Keratinocyte (primary cell): ENCODE results near the gene KLF1. TPM values are rescaled to one million over a fixed set of nuclear protein-coding genes. Genes with fewer than 3 reads are reported as not detected.

ENCODE experiments used
- DNase-seq: peaks from one replicate; pipeline ENCODE4 v3.0.0-alpha.2; 2011; ENCODE audit warnings: low read depth, missing footprints, low spot score
- FAIRE-seq: peaks from 2 replicates; lab custom pipeline; 2011; peaks lifted over from hg19 to GRCh38; lab: Jason Lieb, UNC
- H2AFZ ChIP-seq: 2 replicates; pipeline ENCODE4 v1.6.0; 2012; ENCODE audit warnings: low read length, control low read depth, inconsistent platforms; ENCODE audit not compliant: control insufficient read depth
- H3K27ac ChIP-seq: 2 replicates; pipeline ENCODE4 v1.5.1; 2011; ENCODE audit warnings: low read length; ENCODE audit not compliant: control insufficient read depth, insufficient read depth
- H3K27me3 ChIP-seq: 3 replicates; pipeline ENCODE4 v1.6.0; 2011; ENCODE audit warnings: low read length; ENCODE audit not compliant: control insufficient read depth, insufficient read depth; ENCODE audit errors: extremely low read depth
- H3K36me3 ChIP-seq, 2 experiments: 2 replicates in 1 of 2; 3 replicates in 1 of 2; pipeline ENCODE4 v1.5.1; 2011; ENCODE audit warnings: low read length in 2 of 2, mild to moderate bottlenecking in 1 of 2; ENCODE audit not compliant: control insufficient read depth in 2 of 2, insufficient read depth in 2 of 2; ENCODE audit errors: extremely low read depth in 1 of 2
- H3K4me1 ChIP-seq: 3 replicates; pipeline ENCODE4 v1.5.1; 2011; ENCODE audit warnings: low read length; ENCODE audit not compliant: control insufficient read depth, insufficient read depth; ENCODE audit errors: extremely low read depth
- H3K4me2 ChIP-seq: 3 replicates; pipeline ENCODE4 v1.6.0; 2011; ENCODE audit warnings: low read depth, low read length; ENCODE audit not compliant: control insufficient read depth, insufficient read depth; ENCODE audit errors: extremely low read depth
- H3K4me3 ChIP-seq, 3 experiments: fragments of 200-600 bp in 1 of 3; sonication (generic) in 1 of 3; 2 replicates in 2 of 3; 3 replicates in 1 of 3; pipeline ENCODE4 v1.5.1; 2011 to 2016; ENCODE audit warnings: low read length in 3 of 3, mild to moderate bottlenecking in 3 of 3, control low read depth in 2 of 3, inconsistent platforms in 1 of 3, low read depth in 1 of 3, mixed read lengths in 1 of 3, mixed run types in 1 of 3, moderate library complexity in 1 of 3; ENCODE audit not compliant: control insufficient read depth in 2 of 3, insufficient read depth in 2 of 3; ENCODE audit errors: extremely low read depth in 1 of 3
- H3K79me2 ChIP-seq: 2 replicates; pipeline ENCODE4 v1.6.0; 2012; ENCODE audit warnings: low read length; ENCODE audit not compliant: control insufficient read depth, insufficient read depth
- H3K9ac ChIP-seq: 3 replicates; pipeline ENCODE4 v1.6.0; 2011; ENCODE audit warnings: low read length; ENCODE audit not compliant: control insufficient read depth, insufficient read depth; ENCODE audit errors: extremely low read depth
- H3K9me1 ChIP-seq: 3 replicates; pipeline ENCODE4 v1.6.0; 2011; ENCODE audit warnings: low read length; ENCODE audit not compliant: control insufficient read depth, insufficient read depth; ENCODE audit errors: extremely low read depth
- H3K9me3 ChIP-seq: 2 replicates; pipeline ENCODE4 v1.5.1; 2012; ENCODE audit warnings: low read depth, low read length; ENCODE audit not compliant: control insufficient read depth
- H4K20me1 ChIP-seq: 3 replicates; pipeline ENCODE4 v1.6.0; 2011; ENCODE audit warnings: low read length; ENCODE audit not compliant: control insufficient read depth, insufficient read depth; ENCODE audit errors: extremely low read depth
- EZH2 ChIP-seq: IDR thresholded peaks from one replicate; pipeline ENCODE4 v1.6.1; 2012; ENCODE audit warnings: inconsistent platforms, mild to moderate bottlenecking, low read length, moderate library complexity
- dilution Hi-C: fragments of 300-500 bp; cut with MboI; formaldehyde crosslinking; loops from one replicate; pipeline ENCODE4 v1.7.0; 2020; ENCODE audit warnings: low sequenced_read_pairs; ENCODE audit not compliant: extremely low pct_ligation_motif_present
- polyA plus RNA-seq, 5 experiments: library from polyadenylated mRNA; depleted of rRNA in 3 of 5; stranded (reverse) in 3 of 5; stranded (forward) in 1 of 5; unstranded in 1 of 5; fragments of >200 nt; gene quantifications; 1 replicate in 1 of 5; 2 replicates in 3 of 5; 3 replicates in 1 of 5; pipeline versions ENCODE4 v1.2.1 to v1.2.3, GENCODE V29; 2011 to 2012; ENCODE audit warnings: missing spikeins in 2 of 5, low read depth in 1 of 5, low replicate concordance in 1 of 5
- TF ChIP-seq, protein P1 (sequence below), 3 experiments: IDR thresholded peaks in 1 of 3; conservative IDR thresholded peaks in 1 of 3; optimal IDR thresholded peaks in 1 of 3; 2 replicates in 2 of 3; 3 replicates in 1 of 3; pipeline versions ENCODE3 to v1.5.1; 2011; ENCODE audit warnings: low read length in 3 of 3, mild to moderate bottlenecking in 3 of 3, moderate library complexity in 2 of 3, control low read depth in 1 of 3, inconsistent platforms in 1 of 3; ENCODE audit not compliant: insufficient read depth in 2 of 3; ENCODE audit errors: extremely low read depth in 1 of 3

KLF1 gene
- polyA plus RNA-seq, 1 donor (not counting 4 experiments of a cell fraction or from before 2014, with no cell fraction given): not detected

DNA sequence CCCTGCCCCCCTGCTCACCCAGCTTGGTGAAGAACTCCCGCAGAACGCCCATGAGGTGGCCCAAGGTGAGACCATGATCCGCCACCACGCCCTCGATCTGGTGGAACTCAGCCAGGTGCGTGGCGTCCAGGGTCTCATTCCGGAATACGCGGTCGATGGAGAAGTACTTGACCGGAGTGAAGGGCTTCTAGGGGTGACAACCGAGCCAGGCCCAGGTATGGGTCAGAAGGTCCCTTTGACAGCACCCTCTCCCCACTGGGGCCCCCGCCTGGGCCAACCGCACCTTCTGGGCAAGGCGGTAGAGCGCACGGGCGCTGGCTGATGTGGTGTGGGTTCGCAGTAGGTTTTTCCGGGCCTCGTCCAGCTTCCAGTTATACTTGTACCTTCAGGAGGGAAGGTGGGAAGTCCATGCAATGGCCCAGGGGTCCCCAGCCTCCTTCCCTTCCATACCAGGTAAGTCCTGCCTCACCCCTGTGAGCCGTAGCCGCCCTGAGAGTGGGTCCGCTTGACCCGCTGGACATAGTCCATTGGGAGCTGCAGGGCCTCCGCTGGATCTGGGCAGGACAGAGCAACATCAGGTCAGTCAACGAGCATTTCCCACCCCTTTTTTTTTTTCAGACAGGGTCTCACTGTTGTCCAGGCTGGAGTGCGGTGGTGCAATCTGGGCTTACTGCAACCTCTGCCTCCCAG, 37.8 kb upstream of the KLF1 start:
- FAIRE-seq (no peak), DNase-seq (no peak)
- Histone ChIP-seq H3K27ac (no peak overlapping the region), H3K27me3 (no peaks in the 10 kb centered on the region), H3K4me3 (no peak overlapping the region), H3K9me1 (no peaks in the 10 kb centered on the region), H3K36me3 (peaks cover 43 to 47% of the 10 kb centered on the region in 2 experiments), H3K9ac (no peak overlapping the region), H3K4me1 (no peaks in the 10 kb centered on the region), H4K20me1 (peaks cover 3% of the 10 kb centered on the region), H3K4me2 (no peak overlapping the region), H3K79me2 (peaks cover 2% of the 10 kb centered on the region), H3K9me3 (no peaks in the 10 kb centered on the region), H2AFZ (no peak overlapping the region)
- dilution Hi-C loops: no loop called here
- no peak for TF ChIP-seq EZH2
- TF ChIP-seq, protein P1, sequence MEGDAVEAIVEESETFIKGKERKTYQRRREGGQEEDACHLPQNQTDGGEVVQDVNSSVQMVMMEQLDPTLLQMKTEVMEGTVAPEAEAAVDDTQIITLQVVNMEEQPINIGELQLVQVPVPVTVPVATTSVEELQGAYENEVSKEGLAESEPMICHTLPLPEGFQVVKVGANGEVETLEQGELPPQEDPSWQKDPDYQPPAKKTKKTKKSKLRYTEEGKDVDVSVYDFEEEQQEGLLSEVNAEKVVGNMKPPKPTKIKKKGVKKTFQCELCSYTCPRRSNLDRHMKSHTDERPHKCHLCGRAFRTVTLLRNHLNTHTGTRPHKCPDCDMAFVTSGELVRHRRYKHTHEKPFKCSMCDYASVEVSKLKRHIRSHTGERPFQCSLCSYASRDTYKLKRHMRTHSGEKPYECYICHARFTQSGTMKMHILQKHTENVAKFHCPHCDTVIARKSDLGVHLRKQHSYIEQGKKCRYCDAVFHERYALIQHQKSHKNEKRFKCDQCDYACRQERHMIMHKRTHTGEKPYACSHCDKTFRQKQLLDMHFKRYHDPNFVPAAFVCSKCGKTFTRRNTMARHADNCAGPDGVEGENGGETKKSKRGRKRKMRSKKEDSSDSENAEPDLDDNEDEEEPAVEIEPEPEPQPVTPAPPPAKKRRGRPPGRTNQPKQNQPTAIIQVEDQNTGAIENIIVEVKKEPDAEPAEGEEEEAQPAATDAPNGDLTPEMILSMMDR (optimal IDR thresholded peaks at IDR 0.05 in 1 of 3, IDR thresholded peaks at IDR 0.05 in 1 of 3, conservative IDR thresholded peaks at IDR 0.05 in 1 of 3; ENCODE audit: extremely low read depth in 1 of 3, insufficient read depth in 2 of 3, low read length in 3 of 3): no peak

DNA sequence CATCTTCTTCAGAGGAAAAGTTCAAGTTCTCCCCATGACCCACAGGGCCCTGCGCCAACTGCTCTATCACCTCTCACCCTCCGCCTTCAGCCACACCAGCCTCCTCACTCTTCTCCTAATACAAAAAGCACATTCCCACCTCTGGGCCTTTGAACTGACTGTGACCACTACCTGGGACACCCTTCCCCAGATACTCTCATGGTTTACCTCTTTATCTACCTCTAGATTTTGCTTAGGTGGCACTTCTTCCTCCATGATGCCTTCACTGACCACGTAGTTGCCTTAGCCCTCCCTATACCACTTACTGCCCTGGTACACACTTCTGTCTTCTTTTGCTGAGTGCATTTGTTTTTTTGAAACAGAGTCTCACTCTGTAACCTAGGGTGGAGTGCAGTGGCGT, 36.0 kb upstream of the KLF1 start:
- Histone ChIP-seq H3K9me3 (no peaks in the 10 kb centered on the region), H2AFZ (no peak overlapping the region), H3K36me3 (peaks cover 28 to 32% of the 10 kb centered on the region in 2 experiments), H3K4me2 (no peak overlapping the region), H3K27me3 (no peaks in the 10 kb centered on the region), H3K79me2 (no peaks in the 10 kb centered on the region), H4K20me1 (peaks cover 3% of the 10 kb centered on the region), H3K4me1 (peaks cover 4% of the 10 kb centered on the region), H3K4me3 (no peak overlapping the region), H3K9ac (no peak overlapping the region), H3K9me1 (no peaks in the 10 kb centered on the region), H3K27ac (no peak overlapping the region)
- dilution Hi-C loops: no loop called here
- DNase-seq: no peak
- FAIRE-seq: no peak
- TF ChIP-seq, protein P1 (optimal IDR thresholded peaks at IDR 0.05 in 1 of 3, IDR thresholded peaks at IDR 0.05 in 1 of 3, conservative IDR thresholded peaks at IDR 0.05 in 1 of 3; ENCODE audit: extremely low read depth in 1 of 3, insufficient read depth in 2 of 3, low read length in 3 of 3): no peak
- TF ChIP-seq EZH2: no peak
